Measurements from ENCODE around the gene SLC1A7.

DNA sequence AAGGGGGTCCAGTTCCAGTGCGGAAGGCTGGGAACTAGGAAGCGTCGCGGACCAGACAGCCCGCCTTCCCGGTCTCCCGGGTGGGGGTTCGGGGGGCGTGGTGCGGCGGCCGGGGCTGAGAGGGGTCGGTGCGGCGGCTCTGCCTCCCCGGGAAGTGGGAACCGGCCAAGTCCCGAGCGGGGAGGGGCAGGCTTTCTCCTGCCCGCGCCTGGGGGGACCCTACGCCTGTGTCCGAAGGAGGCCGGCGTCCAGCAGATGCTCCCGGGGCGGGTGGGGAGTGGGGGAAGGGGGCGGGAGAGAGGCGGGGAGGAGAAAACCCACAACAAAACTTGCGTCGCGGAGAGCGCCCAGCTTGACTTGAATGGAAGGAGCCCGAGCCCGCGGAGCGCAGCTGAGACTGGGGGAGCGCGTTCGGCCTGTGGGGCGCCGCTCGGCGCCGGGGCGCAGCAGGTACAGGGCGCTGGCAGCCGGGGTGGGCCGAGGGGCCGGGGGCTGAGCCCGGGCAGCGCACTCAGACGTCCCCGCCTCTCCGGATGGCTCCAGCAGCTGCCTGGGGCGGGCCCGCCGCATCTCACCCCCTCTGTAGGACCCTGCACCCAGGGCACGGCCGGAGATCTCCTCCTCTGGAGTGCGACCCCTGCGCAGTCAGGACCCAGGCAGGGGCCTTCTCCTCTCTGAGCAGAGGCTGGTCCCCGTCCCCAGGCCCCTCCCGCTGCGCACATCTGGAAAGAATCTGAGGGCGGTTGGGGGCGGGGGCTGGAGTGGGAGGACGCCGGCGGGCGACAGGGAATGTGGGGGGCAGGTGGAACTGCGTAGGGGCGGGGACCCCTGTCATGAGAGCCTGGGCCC lies 80.4 kb downstream of the SLC1A7 start, which contains the start of gene PODN:
- no peak for TF ChIP-seq POLR2A (IDR thresholded peaks at IDR 0.05; ENCODE audit: low read depth, low read length)
- no peak for TF ChIP-seq POLR2AphosphoS5 (IDR thresholded peaks at IDR 0.05; ENCODE audit: low read depth, low read length)
- no peak for TF ChIP-seq TAF1 (IDR thresholded peaks at IDR 0.05; ENCODE audit: borderline replicate concordance, low read depth, low read length)
